K562 (cell line): ENCODE results near the gene TBRG1. TPM values are rescaled to one million over a fixed set of nuclear protein-coding genes. Genes with fewer than 3 reads are reported as not detected.

Experiments used
- ATAC-seq: fragments of 200-7000 bp; cut with Tn5 transposase; 3 replicates; pipeline ENCODE4 v1.9.1; 2020; ENCODE audit warnings: moderate library complexity
- BruUV-seq: library from RNA; stranded (reverse); fragments of 400-500 nt; replicated peaks from 2 replicates; lab custom pipeline; 2021; lab: Mats Ljungman, UMichigan
- CTCF ChIA-PET: fragments of 300-600 bp; formaldehyde crosslinking; extraction: SDS; loops from one replicate; lab custom pipeline; 2021; ENCODE audit warnings: low intra/inter-chr PET ratio; lab: Yijun Ruan, JAX
- POLR2A ChIA-PET: fragments of 300-600, 350-650 bp; sonication (Branson Sonifier 250); formaldehyde crosslinking; extraction: SDS; loops from one replicate; lab custom pipeline; 2021; ENCODE audit warnings: antibody characterized with exemption, inconsistent platforms; lab: Yijun Ruan, JAX
- DNase-seq, 4 experiments: peaks; one replicate each; pipeline versions ENCODE4 v3.0.0 to v3.0.0-alpha.2; 2011 to 2018; ENCODE audit warnings: low spot score in 3 of 4, mixed read lengths in 3 of 4; ENCODE audit errors: extremely low read depth in 1 of 4
- FAIRE-seq: peaks from 2 replicates; lab custom pipeline; 2011; peaks lifted over from hg19 to GRCh38; lab: Jason Lieb, UNC
- H2AFZ ChIP-seq: 2 replicates; pipeline ENCODE4 v1.6.0; 2011; ENCODE audit warnings: low read depth, low read length, control low read depth, inconsistent platforms
- H3K27ac ChIP-seq: fragments of 200-600 bp; 3 replicates; pipeline ENCODE4 v1.8.0; 2011; ENCODE audit warnings: low read depth, mild to moderate bottlenecking, control low read depth, inconsistent platforms, low read length, moderate library complexity, mixed read lengths; ENCODE audit errors: extremely low read depth
- H3K27me3 ChIP-seq, 2 experiments: fragments of 300-600 bp in 1 of 2; 2 replicates in 1 of 2; 3 replicates in 1 of 2; pipeline versions ENCODE4 v1.6.0 to v1.8.0; 2011; ENCODE audit warnings: inconsistent platforms in 2 of 2, low read length in 2 of 2, mild to moderate bottlenecking in 1 of 2, mixed read lengths in 1 of 2, moderate library complexity in 1 of 2; ENCODE audit not compliant: control insufficient read depth in 2 of 2, insufficient read depth in 2 of 2
- H3K36me3 ChIP-seq: fragments of 300-600 bp; 3 replicates; pipeline ENCODE4 v1.8.0; 2011; ENCODE audit warnings: mild to moderate bottlenecking, low read length, inconsistent platforms; ENCODE audit not compliant: control insufficient read depth, insufficient read depth
- H3K4me1 ChIP-seq, 2 experiments: fragments of 200-600 bp in 1 of 2; replicated peaks in 1 of 2; 2 replicates in 1 of 2; 3 replicates in 1 of 2; pipeline versions ENCODE4 v1.5.1 to v1.8.0; 2011; ENCODE audit warnings: inconsistent platforms in 2 of 2, low read length in 2 of 2, mild to moderate bottlenecking in 1 of 2, mixed read lengths in 1 of 2, moderate library complexity in 1 of 2; ENCODE audit not compliant: control insufficient read depth in 2 of 2, insufficient read depth in 2 of 2
- H3K4me2 ChIP-seq: 2 replicates; pipeline ENCODE4 v1.6.1; 2011; ENCODE audit warnings: low read length, control low read depth, inconsistent platforms, mixed read lengths; ENCODE audit not compliant: insufficient read depth
- H3K4me3 ChIP-seq: fragments of 200-600 bp; sonication (generic), shearing (Covaris generic); 2 replicates; pipeline ENCODE4 v1.5.1; 2016; ENCODE audit warnings: control low read depth, inconsistent platforms
- H3K79me2 ChIP-seq: fragments of 200-600 bp; 3 replicates; pipeline ENCODE4 v1.8.0; 2011; ENCODE audit warnings: low read length, inconsistent platforms; ENCODE audit not compliant: control insufficient read depth, insufficient read depth
- H3K9ac ChIP-seq, 2 experiments: 2 replicates each; pipeline versions ENCODE4 v1.6.0 to v1.6.1; 2011; ENCODE audit warnings: low read depth in 2 of 2, low read length in 2 of 2, control low read depth in 1 of 2, inconsistent platforms in 1 of 2, mild to moderate bottlenecking in 1 of 2, mixed read lengths in 1 of 2; ENCODE audit not compliant: insufficient read depth in 1 of 2
- H3K9me1 ChIP-seq: one replicate; pipeline ENCODE4 v1.6.0; 2011; ENCODE audit warnings: inconsistent platforms, mild to moderate bottlenecking, low read length, moderate library complexity; ENCODE audit not compliant: control insufficient read depth, insufficient read depth
- H3K9me3 ChIP-seq: replicated peaks from 2 replicates; pipeline ENCODE4 v1.5.1; 2011; ENCODE audit warnings: low read depth, low read length, inconsistent platforms; ENCODE audit not compliant: control insufficient read depth, insufficient read depth
- H4K20me1 ChIP-seq: replicated peaks from 2 replicates; pipeline ENCODE4 v1.6.1; 2011; ENCODE audit warnings: low read length, inconsistent platforms, mixed read lengths; ENCODE audit not compliant: control insufficient read depth, insufficient read depth
- ELF4 ChIP-seq: fragments of 450-650 bp; formaldehyde crosslinking; IDR thresholded peaks from 2 replicates; pipeline ENCODE4 v1.4.0; 2022; ENCODE audit warnings: missing genetic modification characterization
- FIP1L1 ChIP-seq: fragments of 200-400 bp; formaldehyde crosslinking; IDR thresholded peaks from 2 replicates; pipeline ENCODE4 v1.6.1; 2018; ENCODE audit warnings: mild to moderate bottlenecking, low read depth, low read length; ENCODE audit not compliant: poor library complexity, severe bottlenecking
- FOXJ2 ChIP-seq: fragments of 200-800 bp; sonication (Bioruptor generic); IDR thresholded peaks from 2 replicates; pipeline ENCODE4 v1.6.1; 2016; ENCODE audit warnings: missing genetic modification characterization, missing compliant biosample characterization
- MEIS2 ChIP-seq: fragments of 450-650 bp; IDR thresholded peaks from 2 replicates; pipeline ENCODE4 v1.6.1; 2014; ENCODE audit warnings: mild to moderate bottlenecking; ENCODE audit not compliant: partially characterized antibody
- MTF1 ChIP-seq: fragments of 250-450 bp; sonication (Bioruptor Pico); IDR thresholded peaks from 2 replicates; pipeline ENCODE4 v1.9.0; 2021; ENCODE audit warnings: moderate library complexity, mild to moderate bottlenecking, inconsistent platforms, borderline replicate concordance
- NCOA2 ChIP-seq, 2 experiments: fragments of 450-650 bp; IDR thresholded peaks; 2 replicates each; pipeline ENCODE4 v1.6.1; 2018; ENCODE audit warnings: mild to moderate bottlenecking in 2 of 2, moderate library complexity in 1 of 2; ENCODE audit not compliant: partially characterized antibody in 2 of 2
- NEUROD1 ChIP-seq: fragments of 150-350 bp; IDR thresholded peaks from 2 replicates; pipeline ENCODE4 v1.6.1; 2014; ENCODE audit warnings: borderline replicate concordance, low read length, low read depth; ENCODE audit not compliant: partially characterized antibody
- NFIX ChIP-seq: fragments of 250-450 bp; sonication (Bioruptor Pico); IDR thresholded peaks from 2 replicates; pipeline ENCODE4 v1.4.0; 2020; ENCODE audit warnings: low read depth, mild to moderate bottlenecking, moderate library complexity
- NRF1 ChIP-seq, 2 experiments: fragments of 450-650 bp; IDR thresholded peaks in 1 of 2; conservative IDR thresholded peaks in 1 of 2; 2 replicates each; pipeline ENCODE4 v1.6.1; 2014; ENCODE audit warnings: mild to moderate bottlenecking in 2 of 2
- OTX1 ChIP-seq: fragments of 450-650 bp; formaldehyde crosslinking; IDR thresholded peaks from 2 replicates; pipeline ENCODE4 v1.4.0; 2022; ENCODE audit warnings: mild to moderate bottlenecking
- POLR2A ChIP-seq: fragments of 450-650 bp; conservative IDR thresholded peaks from 2 replicates; pipeline ENCODE4 v1.6.1; 2016
- TAF7 ChIP-seq: fragments of 450-650 bp; IDR thresholded peaks from 2 replicates; pipeline ENCODE4 v1.6.1; 2016; ENCODE audit warnings: missing genetic modification characterization, missing compliant biosample characterization
- YY1 ChIP-seq, 3 experiments: IDR thresholded peaks; 2 replicates each; pipeline ENCODE4 v1.6.1; 2011; ENCODE audit warnings: low read length in 2 of 3, mild to moderate bottlenecking in 2 of 3, moderate library complexity in 2 of 3, borderline replicate concordance in 1 of 3, control low read depth in 1 of 3, low read depth in 1 of 3; ENCODE audit not compliant: insufficient read depth in 3 of 3, insufficient replicate concordance in 2 of 3, control insufficient read depth in 1 of 3, insufficient read length in 1 of 3; ENCODE audit errors: extremely low read depth in 1 of 3
- ZBTB17 ChIP-seq: fragments of 450-650 bp; formaldehyde crosslinking; IDR thresholded peaks from 2 replicates; pipeline ENCODE4 v1.4.0; 2020; ENCODE audit warnings: mild to moderate bottlenecking
- ZNF184 ChIP-seq: sonication (generic); formaldehyde crosslinking; IDR thresholded peaks from 2 replicates; pipeline ENCODE4 v1.5.0; 2020; ENCODE audit warnings: missing genetic modification reagents
- ZNF57 ChIP-seq: fragments of 450-650 bp; formaldehyde crosslinking; IDR thresholded peaks from 2 replicates; pipeline ENCODE4 v1.4.0; 2020; ENCODE audit warnings: mild to moderate bottlenecking, moderate library complexity
- WGBS: fragments of 100-300 bp; shearing (Covaris generic); methylation state at CpG from one replicate; pipeline ENCODE4 v1.1.6; 2016; ENCODE audit warnings: low coverage, mixed read lengths; ENCODE audit not compliant: insufficient coverage; ENCODE audit errors: missing lambda C conversion rate; 5-methylcytosine and 5-hydroxymethylcytosine counted together
- in situ Hi-C: fragments of 300-500 bp; cut with MboI; formaldehyde crosslinking; loops from 4 replicates; pipeline ENCODE4 v1.15.0; 2018; ENCODE audit warnings: inconsistent platforms, mixed read lengths
- intact Hi-C: fragments of 100-400 bp; cut with micrococcal nuclease; formaldehyde crosslinking; loops from 2 replicates; pipeline ENCODE4 v1.14.2; 2022
- polyA plus RNA-seq, 8 experiments: library from polyadenylated mRNA; depleted of rRNA in 4 of 8; stranded (reverse) in 5 of 8; unstranded in 3 of 8; fragments of >200 nt; fragmentation: Nextera tagmentation in 2 of 8; fragmentation: Illumina TruSeq in 1 of 8; extraction: Ambion mirVana in 2 of 8; extraction: Trizol in 1 of 8; gene quantifications; 2 replicates each; pipeline versions ENCODE4 v1.2.1 to v1.2.3, GENCODE V29; 2011 to 2014; ENCODE audit warnings: inconsistent platforms in 1 of 8, missing spikeins in 1 of 8
- total RNA-seq, 7 experiments: library from RNA; depleted of rRNA in 6 of 7; stranded (reverse); fragments of >200 nt in 6 of 7; fragmentation: Illumina TruSeq in 2 of 7; extraction: Trizol in 2 of 7; gene quantifications; 2 replicates each; pipeline versions ENCODE4 v1.2.1 to v1.2.3, GENCODE V29; 2011 to 2021; ENCODE audit warnings: low replicate concordance in 1 of 7
- TF ChIP-seq, protein P1 (sequence below): fragments of 450-650 bp; formaldehyde crosslinking; IDR thresholded peaks from 2 replicates; pipeline ENCODE4 v1.4.0; 2022; ENCODE audit warnings: mild to moderate bottlenecking, moderate library complexity
- TF ChIP-seq, protein P2 (sequence below): fragments of 200-800 bp; sonication (Bioruptor generic); IDR thresholded peaks from 2 replicates; pipeline ENCODE4 v1.6.1; 2017; ENCODE audit warnings: missing genetic modification characterization, missing compliant biosample characterization

TBRG1 gene
- total and polyA plus RNA-seq, 9 of the 15 experiments (the other 6 are each of a cell fraction or from before 2014, with no cell fraction given), result 8.7 to 30.0 (median 20.2) TPM

DNA sequence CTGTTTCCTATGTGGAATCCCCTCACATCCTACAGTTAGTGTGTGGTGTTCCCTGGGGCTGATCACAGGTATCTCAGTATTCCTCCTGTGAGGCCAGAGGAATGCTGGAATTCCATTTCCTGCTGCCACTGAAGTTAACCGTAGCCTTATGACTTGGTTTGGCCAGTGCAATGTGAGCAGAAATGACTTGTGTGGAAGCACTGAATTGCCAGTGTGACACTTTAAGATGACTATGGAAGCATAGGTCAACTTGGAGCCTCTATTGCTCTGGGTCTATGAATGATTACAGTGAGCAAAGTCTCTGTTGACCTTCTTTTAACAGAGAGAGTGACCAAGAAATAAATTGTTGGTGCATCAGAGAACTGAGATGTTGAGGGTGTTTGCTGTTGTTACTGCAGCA lies 16.5 kb downstream of the TBRG1 start:
- ATAC-seq, result no peak
- ChIA-PET POLR2A (interaction anchor here (1.9 to 2.3 kb wide), 3 partner anchors 9 to 14 kb away, joined by 4 to 11 read pairs (median 9); no protein-coding TSS in a partner anchor), CTCF (no interaction called here)
- H3K9ac ChIP-seq, result no peak overlapping the region
- no peak for DNase-seq
- H3K36me3 ChIP-seq, result peaks cover 30% of the 10 kb centered on the region
- H3K9me3 ChIP-seq, result peaks cover 8% of the 10 kb centered on the region; the same call in 1 of the 2 replicates
- no peak overlapping the region for H2AFZ ChIP-seq
- no peaks in the 10 kb centered on the region for H3K27me3 ChIP-seq
- in situ Hi-C loops (no loop called here), intact Hi-C loops (no loop called here)
- no peaks in the 10 kb centered on the region for H4K20me1 ChIP-seq
- H3K4me2 ChIP-seq, result no peak overlapping the region
- BruUV-seq, result no TSS peak
- H3K9me1 ChIP-seq, result no peaks in the 10 kb centered on the region
- H3K79me2 ChIP-seq, result no peaks in the 10 kb centered on the region
- no peak overlapping the region for H3K4me3 ChIP-seq
- WGBS, result 85% methylated on average over 1 of the region's 1 CpG
- TF ChIP-seq NCOA2 (IDR thresholded peaks at IDR 0.05; ENCODE audit: partially characterized antibody in 2 of 2) (no peak), ZNF57 (CRISPR knock-in tag) (no peak), YY1 (IDR thresholded peaks at IDR 0.05; ENCODE audit: borderline replicate concordance in 1 of 3, control insufficient read depth in 1 of 3, extremely low read depth in 1 of 3, insufficient read depth in 3 of 3, insufficient read length in 1 of 3, insufficient replicate concordance in 2 of 3, low read depth in 1 of 3, low read length in 2 of 3) (no peak), FOXJ2 (no peak), MEIS2 (no peak), ELF4 (CRISPR knock-in tag) (no peak), ZBTB17 (no peak), NFIX (CRISPR knock-in tag) (no peak), FIP1L1 (no peak), NEUROD1 (no peak), OTX1 (CRISPR knock-in tag) (no peak), POLR2A (no peak), MTF1 (no peak), NRF1 (conservative IDR thresholded peaks at IDR 0.05 in 1 of 2, IDR thresholded peaks at IDR 0.05 in 1 of 2) (no peak), TAF7 (tag) (no peak), ZNF184 (CRISPR knock-in tag) (no peak)
- TF ChIP-seq, protein P1, sequence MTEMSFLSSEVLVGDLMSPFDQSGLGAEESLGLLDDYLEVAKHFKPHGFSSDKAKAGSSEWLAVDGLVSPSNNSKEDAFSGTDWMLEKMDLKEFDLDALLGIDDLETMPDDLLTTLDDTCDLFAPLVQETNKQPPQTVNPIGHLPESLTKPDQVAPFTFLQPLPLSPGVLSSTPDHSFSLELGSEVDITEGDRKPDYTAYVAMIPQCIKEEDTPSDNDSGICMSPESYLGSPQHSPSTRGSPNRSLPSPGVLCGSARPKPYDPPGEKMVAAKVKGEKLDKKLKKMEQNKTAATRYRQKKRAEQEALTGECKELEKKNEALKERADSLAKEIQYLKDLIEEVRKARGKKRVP (CRISPR knock-in tag), result no peak
- TF ChIP-seq, protein P2, sequence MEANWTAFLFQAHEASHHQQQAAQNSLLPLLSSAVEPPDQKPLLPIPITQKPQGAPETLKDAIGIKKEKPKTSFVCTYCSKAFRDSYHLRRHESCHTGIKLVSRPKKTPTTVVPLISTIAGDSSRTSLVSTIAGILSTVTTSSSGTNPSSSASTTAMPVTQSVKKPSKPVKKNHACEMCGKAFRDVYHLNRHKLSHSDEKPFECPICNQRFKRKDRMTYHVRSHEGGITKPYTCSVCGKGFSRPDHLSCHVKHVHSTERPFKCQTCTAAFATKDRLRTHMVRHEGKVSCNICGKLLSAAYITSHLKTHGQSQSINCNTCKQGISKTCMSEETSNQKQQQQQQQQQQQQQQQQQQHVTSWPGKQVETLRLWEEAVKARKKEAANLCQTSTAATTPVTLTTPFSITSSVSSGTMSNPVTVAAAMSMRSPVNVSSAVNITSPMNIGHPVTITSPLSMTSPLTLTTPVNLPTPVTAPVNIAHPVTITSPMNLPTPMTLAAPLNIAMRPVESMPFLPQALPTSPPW (CRISPR knock-in tag), result no peak
- peaks cover 0 to 28% of the 10 kb centered on the region in 2 experiments; a peak in 4 of 5 replicates for H3K4me1 ChIP-seq
- H3K27ac ChIP-seq, result no peak overlapping the region
- FAIRE-seq, result no peak
